Measurements from ENCODE around the gene SH3PXD2B.

DNA sequence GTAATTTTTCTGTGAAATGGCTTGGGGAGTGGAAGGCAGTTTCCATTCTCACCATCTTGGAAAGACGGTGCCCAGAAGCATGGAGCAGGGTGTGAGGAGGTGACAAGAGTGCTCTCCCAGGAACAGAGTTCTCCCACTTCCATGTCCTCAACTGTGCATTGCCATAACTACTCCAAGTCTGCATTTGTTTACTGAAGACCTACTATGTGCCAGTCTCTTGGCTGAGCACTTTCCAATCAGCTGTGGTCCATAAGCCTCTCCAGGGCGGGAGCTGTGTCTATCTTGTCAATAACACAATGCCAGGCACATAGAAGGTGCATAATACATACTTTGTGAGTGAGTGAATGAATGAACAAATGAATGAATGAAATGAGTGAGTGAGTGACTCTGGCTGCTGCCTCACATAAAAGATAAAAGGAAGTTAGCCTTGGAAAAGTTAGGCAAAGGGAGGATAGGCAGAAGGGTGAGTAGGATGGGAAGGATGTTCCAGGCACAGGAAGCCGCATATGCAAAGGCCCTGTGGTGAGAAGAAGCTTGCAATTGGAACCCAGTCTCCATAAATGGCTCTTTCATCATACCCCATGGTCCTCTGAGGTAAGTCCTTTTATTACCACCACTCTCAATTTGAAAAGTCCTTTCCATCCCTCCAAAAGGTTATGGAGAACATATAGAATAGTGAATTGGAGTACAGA is 31.3 kb upstream of the SH3PXD2B start:
- TF ChIP-seq EGR1 (IDR thresholded peaks at IDR 0.05) (no peak), RAD21 (IDR thresholded peaks at IDR 0.05; ENCODE audit: low read depth) (no peak), MAX (IDR thresholded peaks at IDR 0.05) (no peak), EP300 (IDR thresholded peaks at IDR 0.05; ENCODE audit: borderline replicate concordance) (no peak), FOXM1 (IDR thresholded peaks at IDR 0.05; ENCODE audit: borderline replicate concordance, low read depth) (no peak), YY1 (IDR thresholded peaks at IDR 0.05; ENCODE audit: low read depth) (no peak), CEBPB (IDR thresholded peaks at IDR 0.05) (no peak), ZBTB7A (IDR thresholded peaks at IDR 0.05; ENCODE audit: low read depth) (no peak), NFIC (IDR thresholded peaks at IDR 0.05) (no peak), TAF1 (IDR thresholded peaks at IDR 0.05; ENCODE audit: low read depth) (no peak), TCF12 (IDR thresholded peaks at IDR 0.05; ENCODE audit: low read depth) (no peak)
- TF ChIP-seq, protein P1, sequence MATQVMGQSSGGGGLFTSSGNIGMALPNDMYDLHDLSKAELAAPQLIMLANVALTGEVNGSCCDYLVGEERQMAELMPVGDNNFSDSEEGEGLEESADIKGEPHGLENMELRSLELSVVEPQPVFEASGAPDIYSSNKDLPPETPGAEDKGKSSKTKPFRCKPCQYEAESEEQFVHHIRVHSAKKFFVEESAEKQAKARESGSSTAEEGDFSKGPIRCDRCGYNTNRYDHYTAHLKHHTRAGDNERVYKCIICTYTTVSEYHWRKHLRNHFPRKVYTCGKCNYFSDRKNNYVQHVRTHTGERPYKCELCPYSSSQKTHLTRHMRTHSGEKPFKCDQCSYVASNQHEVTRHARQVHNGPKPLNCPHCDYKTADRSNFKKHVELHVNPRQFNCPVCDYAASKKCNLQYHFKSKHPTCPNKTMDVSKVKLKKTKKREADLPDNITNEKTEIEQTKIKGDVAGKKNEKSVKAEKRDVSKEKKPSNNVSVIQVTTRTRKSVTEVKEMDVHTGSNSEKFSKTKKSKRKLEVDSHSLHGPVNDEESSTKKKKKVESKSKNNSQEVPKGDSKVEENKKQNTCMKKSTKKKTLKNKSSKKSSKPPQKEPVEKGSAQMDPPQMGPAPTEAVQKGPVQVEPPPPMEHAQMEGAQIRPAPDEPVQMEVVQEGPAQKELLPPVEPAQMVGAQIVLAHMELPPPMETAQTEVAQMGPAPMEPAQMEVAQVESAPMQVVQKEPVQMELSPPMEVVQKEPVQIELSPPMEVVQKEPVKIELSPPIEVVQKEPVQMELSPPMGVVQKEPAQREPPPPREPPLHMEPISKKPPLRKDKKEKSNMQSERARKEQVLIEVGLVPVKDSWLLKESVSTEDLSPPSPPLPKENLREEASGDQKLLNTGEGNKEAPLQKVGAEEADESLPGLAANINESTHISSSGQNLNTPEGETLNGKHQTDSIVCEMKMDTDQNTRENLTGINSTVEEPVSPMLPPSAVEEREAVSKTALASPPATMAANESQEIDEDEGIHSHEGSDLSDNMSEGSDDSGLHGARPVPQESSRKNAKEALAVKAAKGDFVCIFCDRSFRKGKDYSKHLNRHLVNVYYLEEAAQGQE (IDR thresholded peaks at IDR 0.05; ENCODE audit: low read depth), result no peak
- TF ChIP-seq, protein P2, sequence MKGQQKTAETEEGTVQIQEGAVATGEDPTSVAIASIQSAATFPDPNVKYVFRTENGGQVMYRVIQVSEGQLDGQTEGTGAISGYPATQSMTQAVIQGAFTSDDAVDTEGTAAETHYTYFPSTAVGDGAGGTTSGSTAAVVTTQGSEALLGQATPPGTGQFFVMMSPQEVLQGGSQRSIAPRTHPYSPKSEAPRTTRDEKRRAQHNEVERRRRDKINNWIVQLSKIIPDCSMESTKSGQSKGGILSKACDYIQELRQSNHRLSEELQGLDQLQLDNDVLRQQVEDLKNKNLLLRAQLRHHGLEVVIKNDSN (IDR thresholded peaks at IDR 0.05), result no peak
